ENCODE results near the gene GALNT10.

The GALNT10 gene

GRCh38 chr5:154221371-154221896 is 30.9 kb downstream of the GALNT10 start:
- peak in 10 of 42 donors; percentile 16 to 63 (median 34) for DNase-seq
- intact Hi-C loops (cut with DNase I), result no loop called here

GRCh38 chr5:154222414-154222813 is 31.9 kb downstream of the GALNT10 start:
- intact Hi-C loops (cut with DNase I), result no loop called here
- no peak for DNase-seq

- DNase-seq, result no peak
- intact Hi-C loops (cut with DNase I), result no loop called here
Observed at GRCh38 chr5:154223320-154223719, 32.8 kb downstream of the GALNT10 start.

- intact Hi-C loops (cut with DNase I), result no loop called here
- no peak for DNase-seq
Observed at GRCh38 chr5:154227090-154227489, 36.6 kb downstream of the GALNT10 start.

GRCh38 chr5:154228696-154229095 is 38.2 kb downstream of the GALNT10 start:
- DNase-seq, result no peak
- intact Hi-C loops (cut with DNase I), result no loop called here

- DNase-seq, result no peak
- intact Hi-C loops (cut with DNase I), result no loop called here
Observed at GRCh38 chr5:154230526-154230925, 40.0 kb downstream of the GALNT10 start.

- no peak for DNase-seq
- intact Hi-C loops (cut with DNase I), result no loop called here
Observed at GRCh38 chr5:154234551-154234950, 44.0 kb downstream of the GALNT10 start.

- no peak for DNase-seq
- intact Hi-C loops (cut with DNase I), result no loop called here
Observed at GRCh38 chr5:154236011-154236410, 45.5 kb downstream of the GALNT10 start.

GRCh38 chr5:154236536-154237375 is 46.2 kb downstream of the GALNT10 start:
- intact Hi-C loops (cut with DNase I), result no loop called here
- no peak for DNase-seq

- intact Hi-C loops (cut with DNase I), result no loop called here
- DNase-seq, result no peak
Observed at GRCh38 chr5:154237376-154237743, 46.8 kb downstream of the GALNT10 start.

- intact Hi-C loops (cut with DNase I), result no loop called here
- DNase-seq, result no peak
Observed at GRCh38 chr5:154237946-154238345, 47.4 kb downstream of the GALNT10 start.

GRCh38 chr5:154238776-154239481 is 48.4 kb downstream of the GALNT10 start:
- DNase-seq, result no peak
- intact Hi-C loops (cut with DNase I), result no loop called here

GRCh38 chr5:154240595-154240994 is 50.1 kb downstream of the GALNT10 start:
- intact Hi-C loops (cut with DNase I), result no loop called here
- DNase-seq, result no peak

- intact Hi-C loops (cut with DNase I), result no loop called here
- no peak for DNase-seq
Observed at GRCh38 chr5:154241021-154241420, 50.5 kb downstream of the GALNT10 start.

- intact Hi-C loops (cut with DNase I), result no loop called here
- DNase-seq, result no peak
Observed at GRCh38 chr5:154242442-154242841, 51.9 kb downstream of the GALNT10 start.

- DNase-seq, result no peak
- intact Hi-C loops (cut with DNase I), result no loop called here
Observed at GRCh38 chr5:154242964-154243376, 52.4 kb downstream of the GALNT10 start.

- DNase-seq, result no peak
- intact Hi-C loops (cut with DNase I), result no loop called here
Observed at GRCh38 chr5:154243736-154244135, 53.2 kb downstream of the GALNT10 start.

GRCh38 chr5:154244476-154244875 is 53.9 kb downstream of the GALNT10 start:
- intact Hi-C loops (cut with DNase I), result no loop called here
- no peak for DNase-seq

GRCh38 chr5:154248691-154249090 is 58.2 kb downstream of the GALNT10 start:
- intact Hi-C loops (cut with DNase I), result no loop called here
- no peak for DNase-seq

- intact Hi-C loops (cut with DNase I), result no loop called here
- no peak for DNase-seq
Observed at GRCh38 chr5:154249826-154250225, 59.3 kb downstream of the GALNT10 start.

All from head of caudate nucleus (tissue), 42 donors.